ENCODE measurements around the gene EPN2. TPM values are rescaled to one million over a fixed set of nuclear protein-coding genes. Genes with fewer than 3 reads are reported as not detected.

EPN2 gene
- polyA plus RNA-seq, 1 donor (not counting 4 experiments of a cell fraction or from before 2014, with no cell fraction given) = 30.2 TPM

DNA sequence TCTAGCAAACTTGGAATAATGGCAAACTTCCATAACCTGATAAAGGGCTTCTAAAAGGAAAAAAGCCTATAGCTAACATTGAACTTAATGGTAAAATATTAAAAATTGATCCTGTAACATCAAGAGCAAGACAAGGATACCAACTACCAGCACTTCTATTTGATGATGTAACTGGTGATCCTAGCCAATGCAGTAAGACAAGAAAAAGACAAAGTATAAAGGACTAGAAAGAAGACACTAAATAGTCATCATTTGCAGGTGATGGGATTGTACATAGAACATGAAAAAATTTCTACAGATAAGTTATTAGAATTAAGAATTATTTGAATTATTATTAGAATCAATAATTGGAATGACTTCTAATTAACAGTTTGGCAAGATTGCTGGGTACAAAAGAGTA, 88.4 kb downstream of the EPN2 start:
- no peak overlapping the region for H3K9ac ChIP-seq (ENCODE audit: control insufficient read depth, extremely low read depth, insufficient read depth, low read length)
- TF ChIP-seq, protein P1, sequence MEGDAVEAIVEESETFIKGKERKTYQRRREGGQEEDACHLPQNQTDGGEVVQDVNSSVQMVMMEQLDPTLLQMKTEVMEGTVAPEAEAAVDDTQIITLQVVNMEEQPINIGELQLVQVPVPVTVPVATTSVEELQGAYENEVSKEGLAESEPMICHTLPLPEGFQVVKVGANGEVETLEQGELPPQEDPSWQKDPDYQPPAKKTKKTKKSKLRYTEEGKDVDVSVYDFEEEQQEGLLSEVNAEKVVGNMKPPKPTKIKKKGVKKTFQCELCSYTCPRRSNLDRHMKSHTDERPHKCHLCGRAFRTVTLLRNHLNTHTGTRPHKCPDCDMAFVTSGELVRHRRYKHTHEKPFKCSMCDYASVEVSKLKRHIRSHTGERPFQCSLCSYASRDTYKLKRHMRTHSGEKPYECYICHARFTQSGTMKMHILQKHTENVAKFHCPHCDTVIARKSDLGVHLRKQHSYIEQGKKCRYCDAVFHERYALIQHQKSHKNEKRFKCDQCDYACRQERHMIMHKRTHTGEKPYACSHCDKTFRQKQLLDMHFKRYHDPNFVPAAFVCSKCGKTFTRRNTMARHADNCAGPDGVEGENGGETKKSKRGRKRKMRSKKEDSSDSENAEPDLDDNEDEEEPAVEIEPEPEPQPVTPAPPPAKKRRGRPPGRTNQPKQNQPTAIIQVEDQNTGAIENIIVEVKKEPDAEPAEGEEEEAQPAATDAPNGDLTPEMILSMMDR (optimal IDR thresholded peaks at IDR 0.05 in 1 of 3, IDR thresholded peaks at IDR 0.05 in 1 of 3, conservative IDR thresholded peaks at IDR 0.05 in 1 of 3; ENCODE audit: extremely low read depth in 1 of 3, insufficient read depth in 2 of 3, low read length in 3 of 3) = no peak
- no peak for TF ChIP-seq EZH2 (IDR thresholded peaks at IDR 0.05; ENCODE audit: low read length)
- no peaks in the 10 kb centered on the region for H4K20me1 ChIP-seq (ENCODE audit: control insufficient read depth, extremely low read depth, insufficient read depth, low read length)
- no peaks in the 10 kb centered on the region for H3K79me2 ChIP-seq (ENCODE audit: control insufficient read depth, insufficient read depth, low read length)
- H3K4me2 ChIP-seq (ENCODE audit: control insufficient read depth, extremely low read depth, insufficient read depth, low read depth, low read length) = no peak overlapping the region
- H3K27ac ChIP-seq (ENCODE audit: control insufficient read depth, insufficient read depth, low read length) = no peak overlapping the region
- peaks cover 9 to 22% of the 10 kb centered on the region in 2 experiments for H3K36me3 ChIP-seq (ENCODE audit: control insufficient read depth in 2 of 2, extremely low read depth in 1 of 2, insufficient read depth in 2 of 2, low read length in 2 of 2)
- no peak overlapping the region for H2AFZ ChIP-seq (ENCODE audit: control insufficient read depth, low read length)
- peaks cover 14% of the 10 kb centered on the region for H3K4me1 ChIP-seq (ENCODE audit: control insufficient read depth, extremely low read depth, insufficient read depth, low read length)
- H3K9me1 ChIP-seq (ENCODE audit: control insufficient read depth, extremely low read depth, insufficient read depth, low read length) = no peaks in the 10 kb centered on the region
- no peaks in the 10 kb centered on the region for H3K27me3 ChIP-seq (ENCODE audit: control insufficient read depth, extremely low read depth, insufficient read depth, low read length)
- FAIRE-seq (peak; percentile 13), DNase-seq (ENCODE audit: low read depth, low spot score) (no peak)
- dilution Hi-C loops (cut with MboI; ENCODE audit: extremely low pct_ligation_motif_present, low sequenced_read_pairs) = no loop called here
- H3K9me3 ChIP-seq (ENCODE audit: control insufficient read depth, low read depth, low read length) = no peaks in the 10 kb centered on the region
- no peak overlapping the region for H3K4me3 ChIP-seq (ENCODE audit: control insufficient read depth in 2 of 3, extremely low read depth in 1 of 3, insufficient read depth in 2 of 3, low read depth in 1 of 3, low read length in 3 of 3)

DNA sequence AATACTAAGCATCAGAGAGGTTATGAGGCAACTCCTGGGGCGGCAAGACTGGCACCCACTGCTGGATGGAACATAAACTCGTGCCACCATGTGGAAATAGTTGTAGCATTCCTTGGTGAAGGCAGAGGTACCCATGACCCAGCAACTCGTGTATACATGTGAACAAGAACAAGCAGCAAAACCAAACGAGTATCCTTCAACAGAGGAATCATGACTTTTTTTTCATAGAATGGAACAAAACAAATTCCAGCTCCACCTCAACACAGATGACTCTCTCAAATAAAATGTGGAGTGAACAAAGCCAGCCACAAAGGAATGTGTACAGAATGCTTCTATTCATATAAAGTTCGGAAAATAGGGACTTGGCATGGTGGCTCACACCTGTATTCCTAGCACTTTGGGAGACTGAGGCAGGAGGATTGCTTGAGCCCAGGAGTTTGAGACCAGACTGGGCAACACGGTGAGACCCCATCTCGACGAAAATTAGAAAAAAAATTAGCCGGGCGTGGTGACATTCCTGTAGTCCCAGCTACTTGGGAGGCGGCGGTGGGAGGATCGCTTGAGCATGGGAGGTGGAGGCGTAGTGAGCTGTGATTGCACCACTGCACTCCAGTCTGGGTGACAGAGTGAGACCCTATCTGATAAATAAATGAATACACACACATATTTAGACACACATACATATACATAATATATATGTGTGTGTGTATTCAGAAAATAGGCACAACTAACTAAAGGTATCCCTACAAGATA, 90.0 kb downstream of the EPN2 start:
- H3K9me1 ChIP-seq (ENCODE audit: control insufficient read depth, extremely low read depth, insufficient read depth, low read length) = peaks cover 5% of the 10 kb centered on the region
- H3K9ac ChIP-seq (ENCODE audit: control insufficient read depth, extremely low read depth, insufficient read depth, low read length) = no peak overlapping the region
- no peak overlapping the region for H3K4me3 ChIP-seq (ENCODE audit: control insufficient read depth in 2 of 3, extremely low read depth in 1 of 3, insufficient read depth in 2 of 3, low read depth in 1 of 3, low read length in 3 of 3)
- no peaks in the 10 kb centered on the region for H3K9me3 ChIP-seq (ENCODE audit: control insufficient read depth, low read depth, low read length)
- H3K4me2 ChIP-seq (ENCODE audit: control insufficient read depth, extremely low read depth, insufficient read depth, low read depth, low read length) = peak overlapping the region; percentile 19
- no peak overlapping the region for H2AFZ ChIP-seq (ENCODE audit: control insufficient read depth, low read length)
- peak overlapping the region; percentile 34 for H3K27ac ChIP-seq (ENCODE audit: control insufficient read depth, insufficient read depth, low read length)
- TF ChIP-seq, protein P1 (optimal IDR thresholded peaks at IDR 0.05 in 1 of 3, IDR thresholded peaks at IDR 0.05 in 1 of 3, conservative IDR thresholded peaks at IDR 0.05 in 1 of 3; ENCODE audit: extremely low read depth in 1 of 3, insufficient read depth in 2 of 3, low read length in 3 of 3) = peak; percentile 4 to 56 (median 12)
- no peak for TF ChIP-seq EZH2 (IDR thresholded peaks at IDR 0.05; ENCODE audit: low read length)
- H3K27me3 ChIP-seq (ENCODE audit: control insufficient read depth, extremely low read depth, insufficient read depth, low read length) = no peaks in the 10 kb centered on the region
- peaks cover 20% of the 10 kb centered on the region for H3K4me1 ChIP-seq (ENCODE audit: control insufficient read depth, extremely low read depth, insufficient read depth, low read length)
- FAIRE-seq (peak; percentile 96), DNase-seq (ENCODE audit: low read depth, low spot score) (peak; percentile 57)
- H3K36me3 ChIP-seq (ENCODE audit: control insufficient read depth in 2 of 2, extremely low read depth in 1 of 2, insufficient read depth in 2 of 2, low read length in 2 of 2) = peaks cover 3 to 17% of the 10 kb centered on the region in 2 experiments
- dilution Hi-C loops (cut with MboI; ENCODE audit: extremely low pct_ligation_motif_present, low sequenced_read_pairs) = no loop called here
- no peaks in the 10 kb centered on the region for H4K20me1 ChIP-seq (ENCODE audit: control insufficient read depth, extremely low read depth, insufficient read depth, low read length)
- H3K79me2 ChIP-seq (ENCODE audit: control insufficient read depth, insufficient read depth, low read length) = no peaks in the 10 kb centered on the region

Data from keratinocyte (primary cell).